HCT116 (cell line): ENCODE measurements around the gene GRIK3. TPM values are rescaled to one million over a fixed set of nuclear protein-coding genes. Genes with fewer than 3 reads are reported as not detected.

Experiments
- ATAC-seq: fragments of 200-7000 bp; cut with Tn5 transposase; 2 replicates; pipeline ENCODE4 v1.9.1; 2020; ENCODE audit warnings: mild to moderate bottlenecking, moderate library complexity
- BruUV-seq: library from RNA; stranded (reverse); fragments of 400-500 nt; replicated peaks from 2 replicates; lab custom pipeline; 2021; lab: Mats Ljungman, UMichigan
- CTCF ChIA-PET: fragments of 300-600 bp; sonication (Branson Sonifier 250); formaldehyde crosslinking; loops from one replicate; lab custom pipeline; 2021; ENCODE audit warnings: antibody characterized with exemption; lab: Charles Lee
- POLR2A ChIA-PET: fragments of 300-600, 350-600 bp; sonication (Branson Sonifier 250); formaldehyde crosslinking; loops from one replicate; lab custom pipeline; 2021; ENCODE audit warnings: antibody characterized with exemption; lab: Charles Lee
- RAD21 ChIA-PET, 2 experiments: fragments of 300-600 bp; sonication (Branson Sonifier 250); formaldehyde crosslinking; loops; one replicate each; lab custom pipeline; 2023; ENCODE audit warnings: low total read pairs in 2 of 2; ENCODE audit not compliant: uncharacterized antibody in 2 of 2, unreplicated experiment in 2 of 2, low non-redundant PET in 1 of 2; lab: Charles Lee
- DNase-seq: peaks from one replicate; pipeline ENCODE4 v3.0.0-alpha.2; 2010; ENCODE audit warnings: low read depth, low spot score
- H2AFZ ChIP-seq: fragments of 200-600 bp; shearing (Covaris generic), sonication (generic); 2 replicates; pipeline ENCODE4 v1.6.1; 2017; ENCODE audit warnings: low read depth, mixed run types, mixed read lengths, antibody characterized with exemption, low read length; ENCODE audit not compliant: poor library complexity, severe bottlenecking
- H3K27ac ChIP-seq: 2 replicates; pipeline ENCODE4 v1.5.1; 2012; ENCODE audit warnings: low read depth, low read length
- H3K27me3 ChIP-seq: fragments of 200-600 bp; sonication (generic); 2 replicates; pipeline ENCODE4 v1.6.1; 2016; ENCODE audit warnings: mixed run types, low read length, mixed read lengths; ENCODE audit not compliant: insufficient read depth
- H3K36me3 ChIP-seq, 2 experiments: fragments of 200-500 bp in 1 of 2; fragments of 200-600 bp in 1 of 2; sonication (Bioruptor generic) in 1 of 2; sonication (generic) in 1 of 2; 2 replicates each; pipeline versions ENCODE4 v1.5.1 to v1.6.1; 2014 to 2016; ENCODE audit warnings: low read length in 2 of 2, inconsistent platforms in 1 of 2, mixed read lengths in 1 of 2, mixed run types in 1 of 2; ENCODE audit not compliant: insufficient read depth in 2 of 2, control insufficient read depth in 1 of 2
- H3K4me1 ChIP-seq, 2 experiments: fragments of 200-600 bp in 1 of 2; sonication (generic) in 1 of 2; 2 replicates each; pipeline versions ENCODE4 v1.5.1 to v1.6.1; 2012 to 2017; ENCODE audit warnings: low read length in 2 of 2, inconsistent platforms in 1 of 2, mild to moderate bottlenecking in 1 of 2, mixed read lengths in 1 of 2, mixed run types in 1 of 2, moderate library complexity in 1 of 2; ENCODE audit not compliant: insufficient read depth in 2 of 2, control insufficient read depth in 1 of 2
- H3K4me2 ChIP-seq: fragments of 200-600 bp; sonication (generic); 2 replicates; pipeline ENCODE4 v1.6.1; 2017; ENCODE audit warnings: mixed run types, low read length, mixed read lengths
- H3K4me3 ChIP-seq, 2 experiments: fragments of 200-600 bp in 1 of 2; sonication (generic) in 1 of 2; replicated peaks in 1 of 2; 2 replicates each; pipeline ENCODE4 v1.5.1; 2011 to 2016; ENCODE audit warnings: low read length in 2 of 2, control low read depth in 1 of 2, low read depth in 1 of 2, mild to moderate bottlenecking in 1 of 2, mixed read lengths in 1 of 2, mixed run types in 1 of 2
- H3K79me2 ChIP-seq: fragments of 200-600 bp; sonication (generic); 2 replicates; pipeline ENCODE4 v1.6.1; 2017; ENCODE audit warnings: mild to moderate bottlenecking, mixed run types, low read length, moderate library complexity, mixed read lengths; ENCODE audit not compliant: insufficient read depth
- H3K9ac ChIP-seq: fragments of 200-600 bp; sonication (generic); 2 replicates; pipeline ENCODE4 v1.6.1; 2016; ENCODE audit warnings: low read length, mixed read lengths
- H3K9me2 ChIP-seq: fragments of 200-600 bp; sonication (generic), shearing (Covaris generic); 2 replicates; pipeline ENCODE4 v1.6.1; 2017; ENCODE audit warnings: mixed run types, mild to moderate bottlenecking, moderate library complexity; ENCODE audit not compliant: insufficient read depth
- H3K9me3 ChIP-seq, 2 experiments: fragments of 200-500 bp in 1 of 2; fragments of 200-600 bp in 1 of 2; sonication (Bioruptor generic) in 1 of 2; sonication (generic) in 1 of 2; 2 replicates each; pipeline ENCODE4 v1.6.1; 2014 to 2017; ENCODE audit warnings: low read length in 2 of 2, mixed read lengths in 2 of 2, inconsistent platforms in 1 of 2, low read depth in 1 of 2, mild to moderate bottlenecking in 1 of 2, mixed run types in 1 of 2, moderate library complexity in 1 of 2; ENCODE audit not compliant: control insufficient read depth in 1 of 2, insufficient read depth in 1 of 2
- H4K20me1 ChIP-seq: fragments of 200-600 bp; sonication (generic), shearing (Covaris generic); 2 replicates; pipeline ENCODE4 v1.6.1; 2017; ENCODE audit warnings: mixed run types, mild to moderate bottlenecking, moderate library complexity; ENCODE audit not compliant: insufficient read depth
- CEBPB ChIP-seq: IDR thresholded peaks from 2 replicates; pipeline ENCODE4 v1.6.1; 2012; ENCODE audit warnings: low read depth
- EGR1 ChIP-seq: IDR thresholded peaks from 2 replicates; pipeline ENCODE4 v1.6.1; 2012; ENCODE audit warnings: low read depth
- ELF1 ChIP-seq: IDR thresholded peaks from 2 replicates; pipeline ENCODE4 v1.6.1; 2012; ENCODE audit warnings: low read depth, borderline replicate concordance
- JUND ChIP-seq: IDR thresholded peaks from 2 replicates; pipeline ENCODE4 v1.6.1; 2012
- POLR2AphosphoS5 ChIP-seq: IDR thresholded peaks from 2 replicates; pipeline ENCODE4 v1.6.1; 2011; ENCODE audit warnings: mild to moderate bottlenecking, low read depth, low read length, moderate library complexity
- TCF7L2 ChIP-seq: IDR thresholded peaks from 2 replicates; pipeline ENCODE4 v1.7.0; 2011; ENCODE audit warnings: borderline replicate concordance, inconsistent platforms; ENCODE audit not compliant: insufficient read depth, insufficient read length; ENCODE audit errors: extremely low read depth
- YY1 ChIP-seq: IDR thresholded peaks from 2 replicates; pipeline ENCODE4 v1.6.1; 2011; ENCODE audit warnings: low read length, low read depth, moderate library complexity, mild to moderate bottlenecking; ENCODE audit not compliant: insufficient replicate concordance; ENCODE audit errors: extremely low read depth
- ZNF274 ChIP-seq: fragments of 200-500 bp; sonication (Bioruptor generic); IDR thresholded peaks from 2 replicates; pipeline ENCODE4 v1.6.1; 2014; ENCODE audit warnings: mild to moderate bottlenecking, low read depth, low read length, inconsistent platforms
- intact Hi-C: fragments of 100-400 bp; cut with micrococcal nuclease; formaldehyde crosslinking; loops from 2 replicates; pipeline ENCODE4 v1.10.0; 2022
- total RNA-seq: library from RNA; stranded (reverse); gene quantifications from one replicate; pipeline ENCODE4 v1.2.1, GENCODE V29; 2021; ENCODE audit not compliant: unreplicated experiment
- TF ChIP-seq, protein P1 (sequence below), 3 experiments: fragments of 200-600 bp in 1 of 3; sonication (generic) in 1 of 3; IDR thresholded peaks in 2 of 3; conservative IDR thresholded peaks in 1 of 3; 2 replicates each; pipeline ENCODE4 v1.5.1; 2012 to 2017; ENCODE audit warnings: low read depth in 2 of 3, low read length in 2 of 3, antibody characterized with exemption in 1 of 3, borderline replicate concordance in 1 of 3, control low read depth in 1 of 3, mild to moderate bottlenecking in 1 of 3, mixed read lengths in 1 of 3, mixed run types in 1 of 3, moderate library complexity in 1 of 3; ENCODE audit not compliant: insufficient read depth in 1 of 3
- TF ChIP-seq, protein P2 (sequence below): IDR thresholded peaks from 2 replicates; pipeline ENCODE4 v1.6.1; 2011; ENCODE audit warnings: mild to moderate bottlenecking, low read length, moderate library complexity; ENCODE audit not compliant: insufficient replicate concordance; ENCODE audit errors: extremely low read depth

Gene GRIK3
- total RNA-seq, 1 experiment from 2014 or later = not detected

DNA sequence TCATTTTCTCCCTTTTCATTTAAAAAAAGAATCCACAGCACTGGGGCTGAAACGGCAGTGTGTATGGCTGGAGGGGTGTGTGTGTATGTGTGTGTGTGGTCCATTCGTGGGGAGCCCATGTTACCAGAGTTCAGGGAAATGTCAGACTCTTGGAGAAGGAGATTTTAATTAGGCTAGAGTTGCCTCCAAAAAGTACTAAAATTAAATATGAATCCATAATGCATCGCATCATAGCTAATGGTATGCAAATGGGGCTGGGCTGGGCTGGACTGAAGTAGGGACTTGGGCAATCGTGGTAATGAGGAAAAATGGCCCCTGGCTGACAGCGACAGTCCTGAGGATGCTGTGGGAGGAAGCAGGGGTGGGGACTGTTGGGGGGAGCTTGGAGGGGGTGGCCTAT is 24.8 kb downstream of the GRIK3 start:
- Histone ChIP-seq H3K4me3 (no peak overlapping the region), H3K4me1 (no peaks in the 10 kb centered on the region), H3K79me2 (no peaks in the 10 kb centered on the region), H3K9me3 (no peaks in the 10 kb centered on the region), H3K36me3 (no peaks in the 10 kb centered on the region), H3K9ac (no peak overlapping the region), H3K9me2 (no peaks in the 10 kb centered on the region), H4K20me1 (no peaks in the 10 kb centered on the region), H3K27me3 (0 out of 2 replicates have a peak, but pooled peaks cover 21% of the 10 kb centered on the region), H3K4me2 (no peak overlapping the region), H2AFZ (no peak overlapping the region), H3K27ac (no peak overlapping the region)
- no TSS peak for BruUV-seq
- ChIA-PET RAD21 (no interaction called here), POLR2A (no interaction called here), CTCF (no interaction called here)
- ATAC-seq (no peak), DNase-seq (no peak)
- intact Hi-C loops = no loop called here
- no peak for TF ChIP-seq EGR1
- TF ChIP-seq, protein P1, sequence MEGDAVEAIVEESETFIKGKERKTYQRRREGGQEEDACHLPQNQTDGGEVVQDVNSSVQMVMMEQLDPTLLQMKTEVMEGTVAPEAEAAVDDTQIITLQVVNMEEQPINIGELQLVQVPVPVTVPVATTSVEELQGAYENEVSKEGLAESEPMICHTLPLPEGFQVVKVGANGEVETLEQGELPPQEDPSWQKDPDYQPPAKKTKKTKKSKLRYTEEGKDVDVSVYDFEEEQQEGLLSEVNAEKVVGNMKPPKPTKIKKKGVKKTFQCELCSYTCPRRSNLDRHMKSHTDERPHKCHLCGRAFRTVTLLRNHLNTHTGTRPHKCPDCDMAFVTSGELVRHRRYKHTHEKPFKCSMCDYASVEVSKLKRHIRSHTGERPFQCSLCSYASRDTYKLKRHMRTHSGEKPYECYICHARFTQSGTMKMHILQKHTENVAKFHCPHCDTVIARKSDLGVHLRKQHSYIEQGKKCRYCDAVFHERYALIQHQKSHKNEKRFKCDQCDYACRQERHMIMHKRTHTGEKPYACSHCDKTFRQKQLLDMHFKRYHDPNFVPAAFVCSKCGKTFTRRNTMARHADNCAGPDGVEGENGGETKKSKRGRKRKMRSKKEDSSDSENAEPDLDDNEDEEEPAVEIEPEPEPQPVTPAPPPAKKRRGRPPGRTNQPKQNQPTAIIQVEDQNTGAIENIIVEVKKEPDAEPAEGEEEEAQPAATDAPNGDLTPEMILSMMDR (IDR thresholded peaks at IDR 0.05 in 2 of 3, conservative IDR thresholded peaks at IDR 0.05 in 1 of 3; ENCODE audit: borderline replicate concordance in 1 of 3, insufficient read depth in 1 of 3, low read depth in 2 of 3, low read length in 2 of 3) = no peak
- TF ChIP-seq POLR2AphosphoS5 = no peak
- TF ChIP-seq ELF1 = no peak
- TF ChIP-seq TCF7L2 = no peak

DNA sequence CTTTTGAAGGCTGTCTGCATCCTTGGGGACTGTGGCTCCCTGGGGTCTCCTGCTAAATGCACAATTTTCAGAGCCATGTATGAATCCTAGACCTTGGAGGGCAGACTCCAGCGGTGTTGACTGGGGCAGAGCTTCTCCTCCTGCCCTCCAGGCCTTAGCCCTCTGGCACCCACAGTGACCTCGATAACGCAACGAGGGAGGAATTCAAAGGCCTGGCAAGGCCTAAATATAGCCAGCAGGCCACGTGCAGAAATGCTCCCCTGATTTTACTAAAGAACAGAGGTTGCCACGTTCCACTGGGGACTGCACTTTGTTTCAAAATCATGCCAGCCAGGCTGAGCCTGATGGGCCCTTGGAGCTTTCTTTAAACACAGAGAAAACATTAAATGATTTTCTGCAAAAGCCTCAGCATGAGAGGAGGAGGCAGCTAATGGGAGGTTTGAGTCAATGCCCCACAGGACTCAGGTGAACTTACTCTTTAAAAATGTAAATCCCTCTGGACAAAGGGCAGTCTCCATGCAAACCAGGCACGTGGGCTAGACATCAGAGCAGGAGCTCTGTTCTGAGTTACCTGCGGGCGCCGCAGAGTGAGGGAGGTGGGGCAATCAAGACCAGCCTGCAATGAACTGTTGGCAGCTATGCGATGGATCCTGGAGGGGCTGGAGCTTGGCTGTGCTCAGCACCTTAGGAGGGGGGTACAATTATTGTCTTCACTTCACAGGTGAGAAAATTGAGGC is 28.0 kb downstream of the GRIK3 start:
- Histone ChIP-seq H3K9me2 (no peaks in the 10 kb centered on the region), H3K9me3 (no peaks in the 10 kb centered on the region), H3K27ac (no peak overlapping the region), H3K36me3 (no peaks in the 10 kb centered on the region), H3K4me2 (no peak overlapping the region), H3K9ac (no peak overlapping the region), H3K4me1 (no peaks in the 10 kb centered on the region), H3K79me2 (no peaks in the 10 kb centered on the region), H3K4me3 (no peak overlapping the region), H4K20me1 (no peaks in the 10 kb centered on the region), H2AFZ (no peak overlapping the region), H3K27me3 (peaks cover 23% of the 10 kb centered on the region)
- RAD21 ChIA-PET = no interaction called here
- BruUV-seq = no TSS peak
- CTCF ChIA-PET = no interaction called here
- intact Hi-C loops = no loop called here
- POLR2A ChIA-PET = no interaction called here
- DNase-seq (no peak), ATAC-seq (no peak)
- TF ChIP-seq YY1 = no peak
- TF ChIP-seq JUND = no peak
- no peak for TF ChIP-seq CEBPB
- TF ChIP-seq, protein P1 (IDR thresholded peaks at IDR 0.05 in 2 of 3, conservative IDR thresholded peaks at IDR 0.05 in 1 of 3; ENCODE audit: borderline replicate concordance in 1 of 3, insufficient read depth in 1 of 3, low read depth in 2 of 3, low read length in 2 of 3) = no peak
- TF ChIP-seq, protein P2, sequence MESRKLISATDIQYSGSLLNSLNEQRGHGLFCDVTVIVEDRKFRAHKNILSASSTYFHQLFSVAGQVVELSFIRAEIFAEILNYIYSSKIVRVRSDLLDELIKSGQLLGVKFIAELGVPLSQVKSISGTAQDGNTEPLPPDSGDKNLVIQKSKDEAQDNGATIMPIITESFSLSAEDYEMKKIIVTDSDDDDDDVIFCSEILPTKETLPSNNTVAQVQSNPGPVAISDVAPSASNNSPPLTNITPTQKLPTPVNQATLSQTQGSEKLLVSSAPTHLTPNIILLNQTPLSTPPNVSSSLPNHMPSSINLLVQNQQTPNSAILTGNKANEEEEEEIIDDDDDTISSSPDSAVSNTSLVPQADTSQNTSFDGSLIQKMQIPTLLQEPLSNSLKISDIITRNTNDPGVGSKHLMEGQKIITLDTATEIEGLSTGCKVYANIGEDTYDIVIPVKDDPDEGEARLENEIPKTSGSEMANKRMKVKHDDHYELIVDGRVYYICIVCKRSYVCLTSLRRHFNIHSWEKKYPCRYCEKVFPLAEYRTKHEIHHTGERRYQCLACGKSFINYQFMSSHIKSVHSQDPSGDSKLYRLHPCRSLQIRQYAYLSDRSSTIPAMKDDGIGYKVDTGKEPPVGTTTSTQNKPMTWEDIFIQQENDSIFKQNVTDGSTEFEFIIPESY = no peak
- no peak for TF ChIP-seq ZNF274
